WTC11 (cell line): Measurements from ENCODE around the gene CFAP74. TPM values are rescaled to one million over a fixed set of nuclear protein-coding genes. Genes with fewer than 3 reads are reported as not detected.

Experiments
- ATAC-seq: fragments of 200-7000 bp; cut with Tn5 transposase; 2 replicates; pipeline ENCODE4 v1.10.0; 2021; ENCODE audit warnings: mild to moderate bottlenecking, moderate library complexity
- CTCF ChIA-PET: fragments of 300-600 bp; sonication (Branson Sonifier 250); formaldehyde crosslinking; loops from one replicate; lab custom pipeline; 2021; ENCODE audit warnings: antibody characterized with exemption; lab: Charles Lee
- POLR2A ChIA-PET: fragments of 350-600 bp; sonication (Branson Sonifier 250); formaldehyde crosslinking; loops from one replicate; lab custom pipeline; 2021; ENCODE audit warnings: antibody characterized with exemption; lab: Charles Lee
- DNase-seq: peaks from one replicate; pipeline ENCODE4 v3.0.0; 2021; ENCODE audit warnings: low spot score
- H3K27ac Mint-ChIP-seq: 2 replicates; pipeline ENCODE4 v1.8.0; 2021; ENCODE audit warnings: mixed read lengths
- H3K27me3 Mint-ChIP-seq: 2 replicates; pipeline ENCODE4 v1.8.0; 2021; ENCODE audit warnings: low read depth, mild to moderate bottlenecking, moderate library complexity, mixed read lengths
- H3K36me3 Mint-ChIP-seq: 2 replicates; pipeline ENCODE4 v1.8.0; 2021; ENCODE audit warnings: mixed read lengths
- H3K4me1 Mint-ChIP-seq: 2 replicates; pipeline ENCODE4 v1.8.0; 2022; ENCODE audit warnings: mixed read lengths
- H3K4me3 Mint-ChIP-seq: 2 replicates; pipeline ENCODE4 v1.8.0; 2021; ENCODE audit warnings: mild to moderate bottlenecking, moderate library complexity, mixed read lengths
- H3K9me3 Mint-ChIP-seq: 2 replicates; pipeline ENCODE4 v1.8.0; 2021; ENCODE audit warnings: mixed read lengths
- E2F1 ChIP-seq: sonication (generic); formaldehyde crosslinking; IDR thresholded peaks from 2 replicates; pipeline ENCODE4 v1.8.0; 2022; ENCODE audit warnings: mild to moderate bottlenecking, missing genetic modification reagents
- FOXJ3 ChIP-seq: sonication (generic); formaldehyde crosslinking; IDR thresholded peaks from 2 replicates; pipeline ENCODE4 v1.9.0; 2021; ENCODE audit warnings: missing genetic modification reagents, mild to moderate bottlenecking, borderline replicate concordance
- FOXP1 ChIP-seq: sonication (generic); formaldehyde crosslinking; IDR thresholded peaks from 2 replicates; pipeline ENCODE4 v1.8.0; 2022; ENCODE audit warnings: missing genetic modification reagents, mild to moderate bottlenecking, moderate library complexity, borderline replicate concordance
- IRF2 ChIP-seq: sonication (generic); formaldehyde crosslinking; IDR thresholded peaks from 2 replicates; pipeline ENCODE4 v1.8.0; 2022; ENCODE audit warnings: low read depth, missing genetic modification reagents, borderline replicate concordance
- JAZF1 ChIP-seq: fragments of 250-450 bp; sonication (Bioruptor Pico); IDR thresholded peaks from 2 replicates; pipeline ENCODE4 v1.9.0; 2021; ENCODE audit warnings: moderate library complexity, mild to moderate bottlenecking, inconsistent platforms
- JUN ChIP-seq: sonication (generic); formaldehyde crosslinking; IDR thresholded peaks from 2 replicates; pipeline ENCODE4 v1.8.0; 2023; ENCODE audit warnings: mild to moderate bottlenecking, missing genetic modification reagents
- KAT7 ChIP-seq: sonication (generic); formaldehyde crosslinking; IDR thresholded peaks from 2 replicates; pipeline ENCODE4 v1.8.1; 2023; ENCODE audit warnings: missing genetic modification reagents, mild to moderate bottlenecking, borderline replicate concordance
- MXD4 ChIP-seq: fragments of 250-450 bp; sonication (Bioruptor Pico); IDR thresholded peaks from 2 replicates; pipeline ENCODE4 v1.8.0; 2021; ENCODE audit warnings: mild to moderate bottlenecking, moderate library complexity, borderline replicate concordance
- NFATC4 ChIP-seq: fragments of 250-450 bp; sonication (Bioruptor Pico); IDR thresholded peaks from 2 replicates; pipeline ENCODE4 v1.9.0; 2021; ENCODE audit warnings: mild to moderate bottlenecking
- NFYB ChIP-seq: sonication (generic); formaldehyde crosslinking; conservative IDR thresholded peaks from 2 replicates; pipeline ENCODE4 v1.8.0; 2022; ENCODE audit warnings: low read depth, missing genetic modification reagents
- OVOL2 ChIP-seq: fragments of 250-450 bp; sonication (Bioruptor Pico); IDR thresholded peaks from 2 replicates; pipeline ENCODE4 v1.9.0; 2021; ENCODE audit warnings: mild to moderate bottlenecking, borderline replicate concordance
- PRRX2 ChIP-seq: fragments of 250-450 bp; sonication (Bioruptor Pico); IDR thresholded peaks from 2 replicates; pipeline ENCODE4 v1.8.0; 2021; ENCODE audit warnings: mild to moderate bottlenecking
- RORB ChIP-seq: fragments of 250-450 bp; sonication (Bioruptor Pico); IDR thresholded peaks from 2 replicates; pipeline ENCODE4 v1.9.0; 2021; ENCODE audit warnings: mild to moderate bottlenecking
- USF2 ChIP-seq: sonication (generic); formaldehyde crosslinking; IDR thresholded peaks from 2 replicates; pipeline ENCODE4 v1.8.1; 2023; ENCODE audit warnings: mild to moderate bottlenecking, missing genetic modification reagents, moderate library complexity
- ZNF232 ChIP-seq: sonication (generic); formaldehyde crosslinking; IDR thresholded peaks from 2 replicates; pipeline ENCODE4 v1.8.0; 2022; ENCODE audit warnings: mild to moderate bottlenecking, missing genetic modification reagents
- ZNF512 ChIP-seq: sonication (generic); formaldehyde crosslinking; IDR thresholded peaks from 2 replicates; pipeline ENCODE4 v1.8.1; 2022; ENCODE audit warnings: missing genetic modification reagents, borderline replicate concordance
- ZNF671 ChIP-seq: fragments of 250-450 bp; sonication (Bioruptor Pico); IDR thresholded peaks from 2 replicates; pipeline ENCODE4 v1.8.0; 2021; ENCODE audit warnings: mild to moderate bottlenecking
- ZSCAN18 ChIP-seq: fragments of 250-450 bp; sonication (Bioruptor Pico); IDR thresholded peaks from 2 replicates; pipeline ENCODE4 v2.1.2; 2022; ENCODE audit warnings: mild to moderate bottlenecking, moderate library complexity
- total RNA-seq: library from RNA; stranded (reverse); gene quantifications from 3 replicates; pipeline ENCODE4 v1.2.3, GENCODE V29; 2021
- TF ChIP-seq, protein P1 (sequence below): fragments of 200-600 bp; IDR thresholded peaks from 2 replicates; pipeline ENCODE4 v1.8.0; 2022; ENCODE audit warnings: antibody characterized with exemption
- TF ChIP-seq, protein P2 (sequence below): fragments of 250-450 bp; sonication (Bioruptor Pico); IDR thresholded peaks from 2 replicates; pipeline ENCODE4 v1.9.0; 2021; ENCODE audit warnings: mild to moderate bottlenecking
- TF ChIP-seq, protein P3 (sequence below): sonication (generic); formaldehyde crosslinking; IDR thresholded peaks from 2 replicates; pipeline ENCODE4 v1.8.1; 2023; ENCODE audit warnings: mild to moderate bottlenecking, missing genetic modification reagents, borderline replicate concordance

Gene CFAP74
- total RNA-seq, 1 experiment from 2014 or later: 0.35 TPM

DNA sequence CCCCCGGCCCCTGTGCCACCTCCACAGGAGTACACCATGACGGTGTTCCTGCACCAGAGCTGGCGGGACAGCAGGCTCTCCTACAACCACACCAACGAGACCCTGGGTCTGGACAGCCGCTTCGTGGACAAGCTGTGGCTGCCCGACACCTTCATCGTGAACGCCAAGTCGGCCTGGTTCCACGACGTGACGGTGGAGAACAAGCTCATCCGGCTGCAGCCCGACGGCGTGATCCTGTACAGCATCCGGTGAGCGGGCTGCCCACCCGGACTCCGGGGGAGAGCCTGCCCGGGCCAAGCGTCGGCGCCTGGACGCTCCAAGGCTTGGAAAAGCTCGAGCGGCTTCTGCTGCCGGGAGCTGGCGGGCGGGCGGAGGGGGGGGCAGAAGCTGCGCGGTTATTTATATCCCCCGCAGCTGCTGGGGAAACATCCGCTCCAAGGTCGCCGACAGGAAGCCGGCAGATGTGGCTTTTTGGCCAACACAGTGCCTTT lies 21.9 kb upstream of the CFAP74 start (continued):
- TF ChIP-seq ZNF671 (CRISPR knock-in tag) (no peak), ZNF232 (no peak), JUN (CRISPR knock-in tag) (no peak)
- TF ChIP-seq, protein P1, sequence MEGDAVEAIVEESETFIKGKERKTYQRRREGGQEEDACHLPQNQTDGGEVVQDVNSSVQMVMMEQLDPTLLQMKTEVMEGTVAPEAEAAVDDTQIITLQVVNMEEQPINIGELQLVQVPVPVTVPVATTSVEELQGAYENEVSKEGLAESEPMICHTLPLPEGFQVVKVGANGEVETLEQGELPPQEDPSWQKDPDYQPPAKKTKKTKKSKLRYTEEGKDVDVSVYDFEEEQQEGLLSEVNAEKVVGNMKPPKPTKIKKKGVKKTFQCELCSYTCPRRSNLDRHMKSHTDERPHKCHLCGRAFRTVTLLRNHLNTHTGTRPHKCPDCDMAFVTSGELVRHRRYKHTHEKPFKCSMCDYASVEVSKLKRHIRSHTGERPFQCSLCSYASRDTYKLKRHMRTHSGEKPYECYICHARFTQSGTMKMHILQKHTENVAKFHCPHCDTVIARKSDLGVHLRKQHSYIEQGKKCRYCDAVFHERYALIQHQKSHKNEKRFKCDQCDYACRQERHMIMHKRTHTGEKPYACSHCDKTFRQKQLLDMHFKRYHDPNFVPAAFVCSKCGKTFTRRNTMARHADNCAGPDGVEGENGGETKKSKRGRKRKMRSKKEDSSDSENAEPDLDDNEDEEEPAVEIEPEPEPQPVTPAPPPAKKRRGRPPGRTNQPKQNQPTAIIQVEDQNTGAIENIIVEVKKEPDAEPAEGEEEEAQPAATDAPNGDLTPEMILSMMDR: no peak

GRCh38 chr1:2024887-2025286 lies 21.3 kb upstream of the CFAP74 start:
- no peak for DNase-seq
- Mint-ChIP-seq H3K27me3 (peaks cover 15% of the 10 kb centered on the region), H3K4me3 (no peak overlapping the region), H3K4me1 (no peaks in the 10 kb centered on the region), H3K27ac (no peak overlapping the region), H3K9me3 (no peaks in the 10 kb centered on the region), H3K36me3 (no peaks in the 10 kb centered on the region)
- POLR2A ChIA-PET: no interaction called here
- ATAC-seq: no peak
- TF ChIP-seq USF2 (CRISPR knock-in tag): no peak
- no peak for TF ChIP-seq IRF2 (CRISPR knock-in tag)
- TF ChIP-seq NFYB (CRISPR knock-in tag): no peak
- no peak for TF ChIP-seq E2F1 (CRISPR knock-in tag)
- TF ChIP-seq ZNF671 (CRISPR knock-in tag): no peak
- TF ChIP-seq RORB (CRISPR knock-in tag): no peak
- no peak for TF ChIP-seq FOXJ3
- TF ChIP-seq, protein P2, sequence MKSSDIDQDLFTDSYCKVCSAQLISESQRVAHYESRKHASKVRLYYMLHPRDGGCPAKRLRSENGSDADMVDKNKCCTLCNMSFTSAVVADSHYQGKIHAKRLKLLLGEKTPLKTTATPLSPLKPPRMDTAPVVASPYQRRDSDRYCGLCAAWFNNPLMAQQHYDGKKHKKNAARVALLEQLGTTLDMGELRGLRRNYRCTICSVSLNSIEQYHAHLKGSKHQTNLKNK (CRISPR knock-in tag): no peak
- no peak for TF ChIP-seq JAZF1 (CRISPR knock-in tag)
- TF ChIP-seq, protein P3, sequence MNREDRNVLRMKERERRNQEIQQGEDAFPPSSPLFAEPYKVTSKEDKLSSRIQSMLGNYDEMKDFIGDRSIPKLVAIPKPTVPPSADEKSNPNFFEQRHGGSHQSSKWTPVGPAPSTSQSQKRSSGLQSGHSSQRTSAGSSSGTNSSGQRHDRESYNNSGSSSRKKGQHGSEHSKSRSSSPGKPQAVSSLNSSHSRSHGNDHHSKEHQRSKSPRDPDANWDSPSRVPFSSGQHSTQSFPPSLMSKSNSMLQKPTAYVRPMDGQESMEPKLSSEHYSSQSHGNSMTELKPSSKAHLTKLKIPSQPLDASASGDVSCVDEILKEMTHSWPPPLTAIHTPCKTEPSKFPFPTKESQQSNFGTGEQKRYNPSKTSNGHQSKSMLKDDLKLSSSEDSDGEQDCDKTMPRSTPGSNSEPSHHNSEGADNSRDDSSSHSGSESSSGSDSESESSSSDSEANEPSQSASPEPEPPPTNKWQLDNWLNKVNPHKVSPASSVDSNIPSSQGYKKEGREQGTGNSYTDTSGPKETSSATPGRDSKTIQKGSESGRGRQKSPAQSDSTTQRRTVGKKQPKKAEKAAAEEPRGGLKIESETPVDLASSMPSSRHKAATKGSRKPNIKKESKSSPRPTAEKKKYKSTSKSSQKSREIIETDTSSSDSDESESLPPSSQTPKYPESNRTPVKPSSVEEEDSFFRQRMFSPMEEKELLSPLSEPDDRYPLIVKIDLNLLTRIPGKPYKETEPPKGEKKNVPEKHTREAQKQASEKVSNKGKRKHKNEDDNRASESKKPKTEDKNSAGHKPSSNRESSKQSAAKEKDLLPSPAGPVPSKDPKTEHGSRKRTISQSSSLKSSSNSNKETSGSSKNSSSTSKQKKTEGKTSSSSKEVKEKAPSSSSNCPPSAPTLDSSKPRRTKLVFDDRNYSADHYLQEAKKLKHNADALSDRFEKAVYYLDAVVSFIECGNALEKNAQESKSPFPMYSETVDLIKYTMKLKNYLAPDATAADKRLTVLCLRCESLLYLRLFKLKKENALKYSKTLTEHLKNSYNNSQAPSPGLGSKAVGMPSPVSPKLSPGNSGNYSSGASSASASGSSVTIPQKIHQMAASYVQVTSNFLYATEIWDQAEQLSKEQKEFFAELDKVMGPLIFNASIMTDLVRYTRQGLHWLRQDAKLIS (CRISPR knock-in tag): no peak
- no peak for TF ChIP-seq OVOL2 (CRISPR knock-in tag)
- no peak for TF ChIP-seq ZNF512 (CRISPR knock-in tag)
- no peak for TF ChIP-seq ZSCAN18
- no peak for TF ChIP-seq PRRX2 (CRISPR knock-in tag)
- no peak for TF ChIP-seq KAT7
- no peak for TF ChIP-seq NFATC4 (CRISPR knock-in tag)
- TF ChIP-seq MXD4 (CRISPR knock-in tag): no peak
- no peak for TF ChIP-seq FOXP1 (CRISPR knock-in tag)
- CTCF ChIA-PET: interaction anchor here (1.0 to 7.9 kb wide), 5 partner anchors 20 to 119 kb away, joined by 3 to 89 read pairs (median 4); no protein-coding TSS in a partner anchor
